AG08395 (cell line): ENCODE measurements around the gene ZBTB9.
"Not testable (repeated sequence)": the region's sequence is repeated elsewhere in the genome, so short reads cannot be mapped to it uniquely, and the experiment has no call there.

Source experiments
- DNase-seq: peaks from one replicate; pipeline ENCODE4 v3.0.0; 2012; ENCODE audit warnings: mixed read lengths, low spot score

ZBTB9 gene

DNA sequence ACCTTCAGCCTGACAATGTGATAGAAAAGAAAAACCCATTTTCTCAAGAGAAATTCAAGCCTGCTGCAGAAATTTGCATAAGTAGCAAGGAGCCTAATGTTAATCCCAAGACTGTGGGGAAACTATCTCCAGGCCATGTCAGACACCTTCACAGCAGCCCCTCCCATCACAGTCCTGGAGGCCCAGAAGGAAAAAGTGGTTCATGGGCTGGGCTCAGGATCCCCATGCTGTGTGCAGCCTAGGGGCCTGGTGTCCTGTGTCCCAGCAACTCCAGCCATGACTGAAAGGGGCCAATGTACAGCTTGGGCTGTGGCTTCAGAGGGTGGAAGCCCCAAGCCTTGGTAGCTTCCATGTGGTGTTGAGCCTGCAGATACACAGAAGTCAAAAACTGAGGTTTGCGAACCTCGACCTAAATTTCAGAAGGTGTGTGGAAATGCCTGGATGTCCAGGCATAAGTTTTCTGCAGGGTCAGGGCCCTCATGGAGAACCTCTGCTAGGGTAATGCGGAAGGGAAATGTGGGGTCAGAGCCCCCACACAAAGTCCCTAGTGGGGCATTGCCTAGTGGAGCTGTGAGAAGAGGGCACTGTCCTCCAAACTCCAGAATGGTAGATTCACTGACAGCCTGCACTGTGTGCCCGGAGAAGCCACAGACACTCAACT lies 11.8 kb downstream of the ZBTB9 start:
- no peak for DNase-seq

DNA sequence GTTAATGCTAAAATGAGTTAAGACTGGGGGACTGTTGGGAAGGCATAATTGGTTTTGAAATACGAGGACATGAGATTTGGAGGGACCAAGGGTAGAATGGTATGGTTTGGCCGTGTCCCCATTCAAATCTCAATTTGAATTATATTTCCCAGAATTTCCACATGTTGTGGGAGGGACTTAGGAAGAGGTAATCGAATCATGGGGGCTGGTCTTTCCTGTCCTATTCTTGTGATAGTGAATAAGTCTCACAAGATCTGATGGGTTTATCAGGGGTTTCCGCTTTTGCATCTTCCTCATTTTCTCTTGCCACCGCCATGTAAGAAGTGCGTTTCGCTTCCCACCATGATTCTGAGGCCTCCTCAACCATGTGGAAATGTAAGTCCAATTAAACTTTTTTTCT lies 12.7 kb downstream of the ZBTB9 start:
- no peak for DNase-seq

DNA sequence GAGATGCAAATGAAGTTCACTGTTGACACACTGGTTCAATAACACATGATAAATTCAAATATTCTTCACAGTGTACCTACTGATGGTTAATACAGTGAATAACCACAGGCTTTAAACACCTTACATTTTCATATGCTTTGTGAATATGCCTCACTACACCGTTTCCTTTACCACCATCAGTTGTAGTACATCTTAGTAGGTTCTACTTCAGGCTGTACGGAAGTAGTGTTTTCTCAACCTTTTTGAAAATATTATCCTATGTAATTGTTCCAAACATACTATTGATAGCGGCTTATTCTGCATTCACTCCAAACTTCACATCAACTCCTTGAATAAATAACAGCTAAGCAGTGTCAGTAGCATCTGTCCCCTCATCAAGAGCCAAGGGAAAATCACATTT lies 15.3 kb downstream of the ZBTB9 start:
- DNase-seq, result no peak

DNA sequence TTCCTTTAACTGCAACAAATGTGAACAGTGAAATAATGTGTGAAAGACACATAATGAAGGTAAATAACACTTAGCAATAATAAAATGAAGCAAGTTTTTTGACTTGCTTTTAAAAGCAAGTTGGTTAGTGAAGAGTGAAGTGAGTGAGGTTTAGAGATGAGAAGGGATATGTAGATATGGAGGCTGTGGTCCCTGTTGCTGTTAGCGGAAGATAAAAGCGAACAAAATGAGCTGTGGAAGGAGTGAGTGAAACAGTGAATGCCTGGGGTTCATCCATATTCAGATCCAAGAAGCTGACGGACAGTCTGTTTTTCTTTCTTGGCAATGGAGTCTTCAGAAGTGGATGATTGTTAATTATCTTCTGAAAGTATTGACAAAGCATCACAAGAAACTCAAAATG lies 23.5 kb downstream of the ZBTB9 start:
- DNase-seq, result no peak

DNA sequence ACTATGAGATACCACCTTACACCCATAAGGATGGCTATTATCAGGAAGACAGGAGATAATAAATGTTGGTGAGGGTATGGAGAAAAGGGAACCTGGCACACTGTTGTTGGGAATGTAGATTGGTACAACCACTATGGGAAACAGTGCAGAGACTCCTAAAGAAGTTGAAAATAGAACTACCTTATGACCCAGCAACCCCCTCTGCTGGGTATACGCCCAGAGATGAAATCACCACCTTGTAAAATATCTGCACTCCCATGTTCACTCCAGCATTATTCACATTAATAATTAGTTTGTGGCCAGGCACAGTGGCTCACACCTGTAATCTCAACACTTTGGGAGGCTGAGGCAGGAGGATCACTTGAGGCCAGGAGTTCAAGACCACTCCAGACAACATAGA lies 26.8 kb downstream of the ZBTB9 start:
- DNase-seq, result no peak

DNA sequence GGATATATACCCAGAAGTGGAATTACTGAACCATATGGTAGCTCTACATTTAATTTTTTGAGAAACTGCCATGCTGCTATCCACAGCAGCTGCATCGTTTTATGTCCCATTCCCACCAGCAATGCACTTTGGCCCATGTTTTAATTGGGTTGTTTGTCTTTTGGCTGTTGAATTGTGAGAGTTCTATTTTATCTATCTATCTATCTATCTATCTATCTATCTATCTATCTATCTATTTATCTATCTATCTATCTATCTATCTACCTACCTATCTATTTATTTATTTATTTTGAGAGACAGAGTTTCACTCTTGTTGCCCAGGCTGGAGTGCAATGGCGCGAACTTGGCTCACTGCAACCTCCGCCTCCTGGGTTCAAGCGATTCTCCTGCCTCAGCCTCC lies 28.2 kb downstream of the ZBTB9 start:
- not testable (repeated sequence) for DNase-seq

DNA sequence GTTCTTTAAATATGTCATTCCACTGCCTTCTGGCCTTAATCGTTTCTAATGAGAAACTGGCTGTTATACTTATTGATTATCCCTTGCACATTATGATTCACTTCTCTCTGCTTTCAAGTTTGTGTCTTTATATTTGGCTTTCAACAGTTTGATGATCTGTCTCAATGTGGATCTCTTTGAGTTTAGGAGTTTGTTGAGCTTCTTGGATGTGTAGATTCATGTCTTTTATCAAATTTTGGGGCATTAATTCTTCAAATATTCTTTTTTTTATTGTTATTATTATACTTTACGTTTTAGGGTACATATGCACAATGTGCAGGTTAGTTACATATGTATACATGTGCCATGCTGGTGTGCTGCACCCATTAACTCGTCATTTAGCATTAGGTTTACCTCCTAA lies 29.3 kb downstream of the ZBTB9 start:
- DNase-seq, result no peak

DNA sequence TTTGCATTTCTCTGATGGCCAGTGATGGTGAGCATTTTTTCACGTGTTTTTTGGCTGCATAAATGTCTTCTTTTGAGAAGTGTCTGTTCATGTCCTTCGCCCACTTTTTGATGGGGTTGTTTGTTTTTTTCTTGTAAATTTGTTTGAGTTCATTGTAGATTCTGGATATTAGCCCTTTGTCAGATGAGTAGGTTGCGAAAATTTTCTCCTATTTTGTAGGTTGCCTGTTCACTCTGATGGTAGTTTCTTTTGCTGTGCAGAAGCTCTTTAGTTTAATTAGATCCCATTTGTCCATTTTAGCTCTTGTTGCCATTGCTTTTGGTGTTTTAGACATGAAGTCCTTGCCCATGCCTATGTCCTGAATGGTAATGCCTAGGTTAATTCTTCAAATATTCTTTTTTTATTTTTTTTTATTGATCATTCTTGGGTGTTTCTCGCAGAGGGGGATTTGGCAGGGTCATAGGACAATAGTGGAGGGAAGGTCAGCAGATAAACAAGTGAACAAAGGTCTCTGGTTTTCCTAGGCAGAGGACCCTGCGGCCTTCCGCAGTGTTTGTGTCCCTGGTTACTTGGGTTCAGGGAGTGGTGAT lies 30.4 kb downstream of the ZBTB9 start:
- not testable (repeated sequence) for DNase-seq

DNA sequence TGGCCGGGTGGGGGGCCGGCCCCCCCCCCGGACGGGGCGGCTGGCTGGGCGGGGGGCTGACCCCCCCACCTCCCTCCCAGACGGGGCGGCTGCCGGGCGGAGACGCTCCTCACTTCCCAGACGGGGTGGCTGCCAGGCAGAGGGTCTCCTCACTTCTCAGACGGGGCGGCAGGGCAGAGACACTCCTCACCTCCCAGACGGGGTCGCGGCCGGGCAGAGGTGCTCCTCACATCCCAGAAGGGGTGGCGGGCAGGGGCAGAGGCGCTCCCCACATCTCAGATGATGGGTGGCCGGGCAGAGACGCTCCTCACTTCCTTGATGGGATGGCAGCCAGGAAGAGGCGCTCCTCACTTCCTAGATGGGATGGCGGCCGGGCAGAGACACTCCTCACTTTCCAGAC lies 31.3 kb downstream of the ZBTB9 start:
- DNase-seq, result not testable (repeated sequence)

DNA sequence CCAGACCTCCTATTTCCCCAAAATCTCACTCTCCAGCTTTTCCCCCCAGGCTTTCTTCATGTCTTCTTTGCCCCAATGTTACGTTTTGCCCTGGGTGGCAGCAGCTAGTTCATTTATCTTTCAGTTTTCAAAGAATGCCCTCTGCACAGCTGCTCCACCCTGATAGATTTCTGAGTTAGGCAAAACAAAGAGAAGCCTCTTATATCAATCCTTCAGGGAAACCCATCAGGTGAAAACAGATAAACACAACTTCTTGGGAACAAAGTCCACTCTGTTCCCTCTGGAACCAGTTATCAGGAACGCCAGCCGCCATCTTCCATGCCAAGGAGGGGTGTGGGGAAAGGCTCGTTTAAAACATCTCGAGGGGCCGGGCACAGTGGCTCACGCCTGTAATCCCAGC lies 34.0 kb downstream of the ZBTB9 start:
- no peak for DNase-seq

DNA sequence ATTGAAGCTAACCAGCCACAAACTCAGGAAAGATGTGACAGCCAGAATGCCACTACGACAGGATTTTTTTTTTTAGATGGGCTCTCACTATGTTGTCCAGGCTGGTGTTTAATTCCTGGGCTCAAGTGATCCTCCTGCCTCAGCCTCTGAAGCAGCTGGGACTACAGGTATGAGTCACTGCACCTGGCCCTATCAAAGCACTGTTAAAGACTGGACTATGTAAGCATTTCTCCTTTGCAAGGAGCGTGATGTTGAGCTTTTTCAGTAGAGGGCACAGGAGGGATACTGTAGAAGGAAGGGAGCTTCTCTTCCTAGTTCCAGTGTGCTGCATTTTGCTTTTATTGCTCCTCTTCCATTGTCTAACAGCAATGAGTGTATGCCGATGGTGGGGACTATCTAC lies 35.8 kb downstream of the ZBTB9 start:
- DNase-seq, result no peak

DNA sequence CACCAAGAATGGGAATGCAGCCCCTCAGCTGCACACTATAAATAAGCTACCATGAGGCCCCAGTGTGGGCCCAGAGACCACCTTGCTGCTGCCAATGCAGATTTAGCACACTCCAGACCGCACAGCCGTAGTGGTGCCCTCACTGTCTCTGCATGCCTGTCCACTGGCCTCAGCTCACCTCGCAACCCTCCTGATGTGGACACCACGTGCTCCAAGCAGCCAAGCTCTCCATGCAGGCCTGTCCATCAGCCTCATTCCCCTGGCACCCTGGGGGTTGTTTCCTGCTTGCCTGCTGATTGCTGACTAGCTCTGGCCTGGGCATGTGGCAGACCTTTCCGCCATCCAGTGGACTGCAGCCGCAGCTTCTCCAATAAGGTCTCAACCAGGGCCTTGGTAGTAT lies 36.2 kb downstream of the ZBTB9 start:
- no peak for DNase-seq

DNA sequence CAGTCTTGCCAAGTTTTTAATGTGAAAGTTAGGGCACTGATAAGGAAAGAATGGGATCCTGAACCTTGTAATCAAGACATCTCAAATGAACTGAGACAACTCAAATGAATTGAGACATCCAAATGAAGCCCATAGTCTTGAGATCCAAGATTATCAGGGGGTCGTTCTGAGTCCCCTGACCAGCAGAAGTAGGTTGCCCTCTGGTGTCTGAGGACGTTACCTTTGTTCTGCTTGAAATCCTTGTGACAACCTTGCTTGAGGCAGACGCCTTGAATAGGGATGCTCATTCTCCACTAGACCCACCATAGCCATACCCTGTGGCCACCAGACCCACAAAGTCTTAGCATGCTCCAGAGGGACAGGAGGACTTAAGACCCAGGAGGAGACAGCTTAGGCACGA lies 37.7 kb downstream of the ZBTB9 start:
- no peak for DNase-seq

DNA sequence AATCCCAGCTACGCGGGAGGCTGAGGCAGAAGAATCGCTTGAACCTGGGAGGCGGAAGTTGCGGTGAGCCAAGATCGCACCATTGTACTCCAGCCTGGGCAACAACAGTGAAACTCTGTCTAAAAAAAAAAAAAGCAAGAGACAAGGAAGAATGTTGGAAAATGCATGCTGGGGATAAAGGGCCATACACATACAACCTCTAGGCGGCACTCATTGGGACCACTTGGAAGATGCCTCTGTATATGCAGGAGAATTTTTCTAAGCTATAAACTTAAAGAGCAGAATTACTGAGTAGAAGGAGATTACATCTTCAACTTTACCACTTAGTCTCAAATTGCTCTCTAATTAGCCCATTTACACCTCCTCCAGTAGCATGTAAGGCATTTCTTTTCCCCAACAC lies 42.8 kb downstream of the ZBTB9 start:
- DNase-seq, result no peak

DNA sequence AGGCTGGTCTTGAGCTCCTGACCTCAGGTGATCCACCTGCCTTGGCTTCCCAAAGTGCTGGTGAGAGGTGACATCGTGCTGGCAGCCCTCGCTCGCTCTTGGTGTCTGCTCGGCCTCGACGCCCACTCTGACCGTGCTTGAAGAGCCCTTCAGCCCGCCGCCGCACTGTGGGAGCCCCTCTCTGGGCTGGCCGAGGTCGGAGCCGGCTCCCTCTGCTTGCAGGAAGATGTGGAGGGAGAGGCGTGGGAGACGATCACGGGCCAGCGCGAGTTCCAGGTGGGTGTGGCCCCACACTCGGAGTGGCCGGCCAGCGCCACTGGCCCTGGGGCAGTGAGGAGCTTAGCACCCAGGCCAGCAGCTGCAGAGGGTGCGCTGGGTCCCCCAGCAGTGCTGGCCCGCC lies 48.1 kb downstream of the ZBTB9 start:
- no peak for DNase-seq

DNA sequence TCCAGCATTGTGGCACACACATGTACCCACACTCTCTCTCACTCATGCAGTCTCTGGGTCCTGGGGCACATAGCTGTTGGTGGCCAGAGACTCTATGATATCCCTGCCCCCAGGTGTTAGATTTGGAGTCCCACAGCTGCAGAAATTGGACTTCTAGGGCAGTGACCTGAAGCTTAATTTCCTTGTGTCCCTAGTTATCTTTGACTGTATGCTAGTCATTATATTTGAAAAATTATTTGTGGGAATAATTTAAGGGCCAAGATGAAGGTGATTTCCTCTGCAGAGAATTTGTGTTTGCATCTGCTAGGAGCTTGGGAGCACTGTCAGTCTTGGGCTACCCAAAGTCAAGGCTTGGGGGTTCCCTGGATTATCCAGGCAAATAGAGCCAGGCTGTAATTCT lies 50.1 kb downstream of the ZBTB9 start:
- DNase-seq, result no peak

DNA sequence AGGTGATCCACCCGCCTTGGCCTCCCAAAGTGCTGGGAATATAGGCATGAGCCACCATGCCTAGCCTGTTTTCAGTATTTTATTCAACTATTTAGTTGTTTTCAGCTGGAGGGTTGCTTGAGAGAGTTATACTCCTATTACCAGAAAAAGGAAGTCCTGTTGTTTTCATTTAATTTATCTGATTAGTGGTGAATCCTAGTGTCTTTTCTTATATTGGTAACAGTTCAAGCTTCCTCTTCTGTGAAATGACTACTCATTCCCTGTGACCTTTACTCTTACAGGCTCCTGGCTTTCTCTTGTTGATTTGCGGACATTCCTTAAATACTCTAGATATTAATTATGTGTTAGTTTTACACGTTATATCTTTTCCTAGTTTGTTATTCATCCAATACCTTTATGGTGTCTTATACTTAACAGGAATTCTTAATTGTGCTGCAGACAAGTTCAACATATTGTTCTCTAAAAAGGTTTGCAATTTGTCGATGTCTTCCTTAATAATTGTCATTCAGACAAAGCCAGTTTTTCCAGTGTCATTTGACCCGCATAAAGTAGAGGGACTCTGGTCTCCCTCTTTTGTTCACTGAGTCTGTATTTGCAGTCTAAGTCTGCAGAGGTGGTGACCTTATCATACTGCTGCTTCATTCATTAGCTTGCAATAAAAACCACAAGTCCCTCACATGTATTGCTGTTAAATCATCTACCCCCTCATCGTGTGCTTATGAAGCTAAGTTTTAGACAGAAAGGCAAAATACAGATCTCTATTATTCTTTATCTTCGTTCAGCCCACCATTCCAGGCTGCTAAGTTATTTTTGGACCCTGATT lies 51.4 kb downstream of the ZBTB9 start:
- DNase-seq, result no peak
